Panc1 (cell line): Measurements from ENCODE around the gene SMIM13. TPM values are rescaled to one million over a fixed set of nuclear protein-coding genes. Genes with fewer than 3 reads are reported as not detected.

Source experiments
- ATAC-seq: fragments of 200-7000 bp; cut with Tn5 transposase; 2 replicates; pipeline ENCODE4 v1.9.1; 2020; ENCODE audit warnings: mild to moderate bottlenecking, moderate library complexity
- BruUV-seq: library from RNA; stranded (reverse); fragments of 400-500 nt; replicated peaks from 2 replicates; lab custom pipeline; 2021; lab: Mats Ljungman, UMichigan
- CTCF ChIA-PET: fragments of 300-600 bp; sonication (Branson Sonifier 250); formaldehyde crosslinking; loops from one replicate; lab custom pipeline; 2022; ENCODE audit warnings: antibody characterized with exemption; lab: Charles Lee
- POLR2A ChIA-PET: fragments of 300-600 bp; sonication (Branson Sonifier 250); formaldehyde crosslinking; loops from one replicate; lab custom pipeline; 2022; ENCODE audit warnings: antibody characterized with exemption; lab: Charles Lee
- DNase-seq: peaks from one replicate; pipeline ENCODE4 v3.0.0-alpha.2; 2010; ENCODE audit warnings: low read depth, low spot score
- H3K27ac ChIP-seq: 2 replicates; pipeline ENCODE4 v1.5.1; 2011; ENCODE audit warnings: mild to moderate bottlenecking, low read length, inconsistent platforms
- H3K27me3 ChIP-seq: fragments of 200-500 bp; sonication (Bioruptor generic); 2 replicates; pipeline ENCODE4 v1.6.0; 2014; ENCODE audit warnings: low read length, inconsistent platforms; ENCODE audit not compliant: control insufficient read depth, insufficient read depth
- H3K36me3 ChIP-seq: fragments of 200-500 bp; sonication (Bioruptor generic); 2 replicates; pipeline ENCODE4 v1.5.1; 2014; ENCODE audit warnings: inconsistent platforms, mild to moderate bottlenecking, low read length, moderate library complexity; ENCODE audit not compliant: control insufficient read depth, insufficient read depth
- H3K4me1 ChIP-seq: 2 replicates; pipeline ENCODE4 v1.5.1; 2011; ENCODE audit warnings: inconsistent platforms, mild to moderate bottlenecking, low read length, moderate library complexity; ENCODE audit not compliant: control insufficient read depth, insufficient read depth
- H3K4me3 ChIP-seq, 2 experiments: 2 replicates each; pipeline ENCODE4 v1.5.1; 2011 to 2012; ENCODE audit warnings: low read depth in 2 of 2, low read length in 2 of 2, mild to moderate bottlenecking in 2 of 2, inconsistent platforms in 1 of 2, moderate library complexity in 1 of 2
- H3K9me3 ChIP-seq: fragments of 200-500 bp; sonication (Bioruptor generic); 2 replicates; pipeline ENCODE4 v1.5.1; 2014; ENCODE audit warnings: low read depth, mild to moderate bottlenecking, inconsistent platforms, low read length, moderate library complexity; ENCODE audit not compliant: control insufficient read depth, insufficient read depth
- CTCF ChIP-seq: fragments of 450-650 bp; IDR thresholded peaks from 2 replicates; pipeline ENCODE4 v1.5.1; 2017; ENCODE audit warnings: mild to moderate bottlenecking
- POLR2AphosphoS5 ChIP-seq: IDR thresholded peaks from 2 replicates; pipeline ENCODE4 v1.6.1; 2012; ENCODE audit warnings: mild to moderate bottlenecking, low read depth, low read length, moderate library complexity
- REST ChIP-seq, 2 experiments: IDR thresholded peaks; 2 replicates each; pipeline ENCODE4 v1.6.1; 2011 to 2012; ENCODE audit warnings: low read depth in 2 of 2, control low read depth in 1 of 2, low read length in 1 of 2, mild to moderate bottlenecking in 1 of 2, moderate library complexity in 1 of 2; ENCODE audit not compliant: insufficient read depth in 1 of 2
- SIN3A ChIP-seq: IDR thresholded peaks from 2 replicates; pipeline ENCODE4 v1.6.1; 2012; ENCODE audit warnings: low read depth, mild to moderate bottlenecking, low read length, moderate library complexity, borderline replicate concordance; ENCODE audit not compliant: insufficient read depth
- TCF7L2 ChIP-seq: IDR thresholded peaks from 2 replicates; pipeline ENCODE4 v1.6.1; 2011; ENCODE audit warnings: mild to moderate bottlenecking, low read depth, low read length, inconsistent platforms
- in situ Hi-C: cut with HindIII; loops from 2 replicates; pipeline ENCODE4 v1.10.0; 2016; ENCODE audit warnings: low sequenced_read_pairs, low pct_unique_long_range_greater_than_20kb
- intact Hi-C: fragments of 100-400 bp; cut with micrococcal nuclease; formaldehyde crosslinking; loops from one replicate; pipeline ENCODE4 v1.10.0; 2022; ENCODE audit not compliant: unreplicated experiment
- total RNA-seq: library from RNA; stranded (reverse); gene quantifications from one replicate; pipeline ENCODE4 v1.2.1, GENCODE V29; 2021; ENCODE audit not compliant: unreplicated experiment

The SMIM13 gene
- total RNA-seq, 1 experiment from 2014 or later = 17.6 TPM

- no peak for ATAC-seq
- intact Hi-C loops = no loop called here
Observed at GRCh38 chr6:11067348-11067747, 26.3 kb upstream of the SMIM13 start.

GRCh38 chr6:11069760-11070159 is 23.9 kb upstream of the SMIM13 start:
- BruUV-seq = no TSS peak
- in situ Hi-C loops (no loop called here), intact Hi-C loops (loop anchor here (2.0 kb wide), 1 partner anchor 119 kb away; no protein-coding TSS in a partner anchor)
- DNase-seq (no peak), ATAC-seq (no peak)
- no peaks in the 10 kb centered on the region for H3K9me3 ChIP-seq
- H3K4me3 ChIP-seq = no peak overlapping the region
- H3K27ac ChIP-seq = no peak overlapping the region
- TF ChIP-seq CTCF = no peak
- no peak for TF ChIP-seq REST (IDR thresholded peaks at IDR 0.05; ENCODE audit: insufficient read depth in 1 of 2, low read depth in 2 of 2, low read length in 1 of 2)
- no peak for TF ChIP-seq TCF7L2
- TF ChIP-seq SIN3A = no peak
- no peak for TF ChIP-seq POLR2AphosphoS5
- no peaks in the 10 kb centered on the region for H3K27me3 ChIP-seq
- POLR2A ChIA-PET = no interaction called here
- H3K4me1 ChIP-seq = no peaks in the 10 kb centered on the region
- H3K36me3 ChIP-seq = no peaks in the 10 kb centered on the region
- CTCF ChIA-PET = interaction anchor here (0.7 to 1.5 kb wide), 3 partner anchors 118 to 605 kb away, joined by 5 to 16 read pairs (median 5); no protein-coding TSS in a partner anchor

More at GRCh38 chr6:11067348-11067747, 26.3 kb upstream of the SMIM13 start:
- BruUV-seq = no TSS peak
- H3K9me3 ChIP-seq = no peaks in the 10 kb centered on the region
- DNase-seq = no peak
- ChIA-PET POLR2A (no interaction called here), CTCF (no interaction called here)
- H3K27ac ChIP-seq = no peak overlapping the region
- H3K27me3 ChIP-seq = no peaks in the 10 kb centered on the region
- in situ Hi-C loops = no loop called here
- no peaks in the 10 kb centered on the region for H3K4me1 ChIP-seq
- H3K36me3 ChIP-seq = no peaks in the 10 kb centered on the region
- no peak overlapping the region for H3K4me3 ChIP-seq
- TF ChIP-seq POLR2AphosphoS5 = no peak
- no peak for TF ChIP-seq REST (IDR thresholded peaks at IDR 0.05; ENCODE audit: insufficient read depth in 1 of 2, low read depth in 2 of 2, low read length in 1 of 2)
- TF ChIP-seq CTCF = no peak
